Stimulated activated CD8-positive, alpha-beta memory T cell treated with anti-CD3 and anti-CD28 coated beads, Interleukin-12 subunit alpha, Interleukin-12 subunit beta, amount 100 ng/mL, for 24 hours (primary cell): Measurements from ENCODE around the gene PSMG1.
"Not testable (repeated sequence)": the region's sequence is repeated elsewhere in the genome, so short reads cannot be mapped to it uniquely, and the experiment has no call there.

ENCODE experiments used
- DNase-seq: peaks from one replicate; pipeline ENCODE4 v3.0.0-alpha.2; 2020; ENCODE audit errors: extremely low read depth

PSMG1 gene

GRCh38 chr21:39156024-39156423 lies 27.2 kb downstream of the PSMG1 start:
- no peak for DNase-seq

GRCh38 chr21:39155578-39155977 lies 27.7 kb downstream of the PSMG1 start:
- DNase-seq: no peak

- no peak for DNase-seq
Measured at GRCh38 chr21:39153842-39154241, 29.4 kb downstream of the PSMG1 start.

- DNase-seq: no peak
Measured at GRCh38 chr21:39153373-39153772, 29.9 kb downstream of the PSMG1 start.

- DNase-seq: no peak
Measured at GRCh38 chr21:39152271-39152670, 31.0 kb downstream of the PSMG1 start.

GRCh38 chr21:39150877-39151276 lies 32.4 kb downstream of the PSMG1 start:
- DNase-seq: no peak

GRCh38 chr21:39150316-39150715 lies 32.9 kb downstream of the PSMG1 start:
- no peak for DNase-seq

GRCh38 chr21:39149882-39150281 lies 33.4 kb downstream of the PSMG1 start:
- DNase-seq: no peak

- DNase-seq: no peak
Measured at GRCh38 chr21:39148975-39149374, 34.3 kb downstream of the PSMG1 start.

- no peak for DNase-seq
Measured at GRCh38 chr21:39144191-39144590, 39.1 kb downstream of the PSMG1 start.

- no peak for DNase-seq
Measured at GRCh38 chr21:39142972-39143371, 40.3 kb downstream of the PSMG1 start.

- no peak for DNase-seq
Measured at GRCh38 chr21:39141502-39141901, 41.7 kb downstream of the PSMG1 start.

GRCh38 chr21:39137248-39138178 lies 45.7 kb downstream of the PSMG1 start:
- DNase-seq: no peak

GRCh38 chr21:39136711-39137110 lies 46.5 kb downstream of the PSMG1 start:
- no peak for DNase-seq

GRCh38 chr21:39136138-39136537 lies 47.1 kb downstream of the PSMG1 start:
- DNase-seq: not testable (repeated sequence)

GRCh38 chr21:39134288-39134810 lies 48.9 kb downstream of the PSMG1 start:
- DNase-seq: no peak

- no peak for DNase-seq
Measured at GRCh38 chr21:39132248-39132647, 51.0 kb downstream of the PSMG1 start.

- DNase-seq: no peak
Measured at GRCh38 chr21:39131791-39132190, 51.5 kb downstream of the PSMG1 start.

- no peak for DNase-seq
Measured at GRCh38 chr21:39127506-39127905, 55.7 kb downstream of the PSMG1 start.

GRCh38 chr21:39126486-39126806 lies 56.8 kb downstream of the PSMG1 start:
- no peak for DNase-seq

GRCh38 chr21:39125752-39126485 lies 57.3 kb downstream of the PSMG1 start:
- DNase-seq: no peak
